HEK293 (cell line): ENCODE measurements around the gene FAM43A.

ENCODE experiments used
- CTCF ChIA-PET: fragments of 350-600 bp; formaldehyde crosslinking; extraction: SDS; loops from one replicate; lab custom pipeline; 2021; ENCODE audit warnings: antibody characterized with exemption; lab: Yijun Ruan, JAX
- POLR2A ChIA-PET: fragments of 300-600 bp; formaldehyde crosslinking; extraction: SDS; loops from one replicate; lab custom pipeline; 2020; ENCODE audit warnings: antibody characterized with exemption, inconsistent platforms; lab: Yijun Ruan, JAX
- H3K27ac ChIP-seq: fragments of 200-500 bp; sonication (Bioruptor generic); 2 replicates; pipeline ENCODE4 v1.5.1; 2014; ENCODE audit warnings: low read depth, low read length, control low read depth, inconsistent platforms; ENCODE audit errors: extremely low read depth
- H3K36me3 ChIP-seq, 2 experiments: fragments of 200-500 bp in 1 of 2; sonication (Bioruptor generic) in 1 of 2; 1 replicate in 1 of 2; 2 replicates in 1 of 2; pipeline ENCODE4 v1.5.1; 2014 to 2017; ENCODE audit warnings: inconsistent platforms in 2 of 2, low read length in 2 of 2; ENCODE audit not compliant: control insufficient read depth in 2 of 2, insufficient read depth in 1 of 2
- H3K4me1 ChIP-seq: fragments of 200-500 bp; sonication (Bioruptor generic); 2 replicates; pipeline ENCODE4 v1.5.1; 2014; ENCODE audit warnings: mild to moderate bottlenecking, low read length, inconsistent platforms; ENCODE audit not compliant: control insufficient read depth, insufficient read depth
- H3K4me3 ChIP-seq: 2 replicates; pipeline ENCODE4 v1.5.1; 2011; ENCODE audit warnings: low read depth, mild to moderate bottlenecking, control low read depth, low read length, moderate library complexity
- H3K9me3 ChIP-seq: fragments of 200-500 bp; sonication (Bioruptor generic); 2 replicates; pipeline ENCODE4 v1.5.1; 2014; ENCODE audit warnings: low read depth, low read length, inconsistent platforms; ENCODE audit not compliant: control insufficient read depth, insufficient read depth
- KLF9 ChIP-seq: fragments of 450-650 bp; formaldehyde crosslinking; IDR thresholded peaks from 2 replicates; pipeline ENCODE4 v1.5.1; 2016; ENCODE audit warnings: missing biosample characterization, missing genetic modification characterization, low read depth
- MYNN ChIP-seq: fragments of 450-650 bp; formaldehyde crosslinking; IDR thresholded peaks from 2 replicates; pipeline ENCODE4 v1.5.1; 2016; ENCODE audit warnings: missing biosample characterization, missing genetic modification characterization, borderline replicate concordance
- SETDB1 ChIP-seq: IDR thresholded peaks from one replicate; pipeline ENCODE4 v1.6.1; 2017; ENCODE audit warnings: mild to moderate bottlenecking, low read length, moderate library complexity, mixed read lengths; ENCODE audit not compliant: insufficient read length
- ZBTB6 ChIP-seq: fragments of 450-650 bp; formaldehyde crosslinking; IDR thresholded peaks from 2 replicates; pipeline ENCODE4 v1.5.1; 2017; ENCODE audit warnings: missing biosample characterization, missing genetic modification characterization
- ZFP3 ChIP-seq: fragments of 450-650 bp; formaldehyde crosslinking; IDR thresholded peaks from 2 replicates; pipeline ENCODE4 v1.5.1; 2016; ENCODE audit warnings: low read depth, missing biosample characterization, missing genetic modification characterization
- ZNF175 ChIP-seq: fragments of 450-650 bp; formaldehyde crosslinking; IDR thresholded peaks from 2 replicates; pipeline ENCODE4 v1.5.1; 2016; ENCODE audit warnings: missing biosample characterization, missing genetic modification characterization
- ZNF341 ChIP-seq: fragments of 450-650 bp; formaldehyde crosslinking; IDR thresholded peaks from 2 replicates; pipeline ENCODE4; 2016; ENCODE audit warnings: low read depth, missing biosample characterization, missing genetic modification characterization
- ZNF404 ChIP-seq: fragments of 450-650 bp; formaldehyde crosslinking; IDR thresholded peaks from 2 replicates; pipeline ENCODE4 v1.5.1; 2017; ENCODE audit warnings: missing biosample characterization, missing genetic modification characterization
- ZNF501 ChIP-seq: fragments of 450-650 bp; formaldehyde crosslinking; IDR thresholded peaks from 2 replicates; pipeline ENCODE4 v1.5.1; 2016; ENCODE audit warnings: missing biosample characterization, missing genetic modification characterization
- ZNF518A ChIP-seq: fragments of 450-650 bp; formaldehyde crosslinking; conservative IDR thresholded peaks from 2 replicates; pipeline ENCODE4 v1.5.1; 2016; ENCODE audit warnings: low read depth, missing biosample characterization, missing genetic modification characterization
- ZNF561 ChIP-seq: fragments of 450-650 bp; IDR thresholded peaks from 2 replicates; pipeline ENCODE4 v1.5.1; 2018; ENCODE audit warnings: missing biosample characterization, missing genetic modification characterization, borderline replicate concordance
- ZNF571 ChIP-seq: fragments of 450-650 bp; formaldehyde crosslinking; IDR thresholded peaks from 2 replicates; pipeline ENCODE4 v1.5.0; 2017; ENCODE audit warnings: missing biosample characterization, missing genetic modification characterization
- ZNF624 ChIP-seq: fragments of 450-650 bp; formaldehyde crosslinking; IDR thresholded peaks from 2 replicates; pipeline ENCODE4 v1.5.1; 2017; ENCODE audit warnings: missing biosample characterization, missing genetic modification characterization
- ZNF677 ChIP-seq: fragments of 450-650 bp; IDR thresholded peaks from 2 replicates; pipeline ENCODE4 v1.5.0; 2018; ENCODE audit warnings: missing biosample characterization, mild to moderate bottlenecking, missing genetic modification characterization, moderate library complexity
- ZNF792 ChIP-seq: fragments of 450-650 bp; formaldehyde crosslinking; IDR thresholded peaks from 2 replicates; pipeline ENCODE4 v1.5.1; 2016; ENCODE audit warnings: missing biosample characterization, missing genetic modification characterization
- ZSCAN16 ChIP-seq: fragments of 450-650 bp; formaldehyde crosslinking; IDR thresholded peaks from 2 replicates; pipeline ENCODE4 v1.5.1; 2016; ENCODE audit warnings: missing biosample characterization, missing genetic modification characterization
- TF ChIP-seq, protein P1 (sequence below): fragments of 450-650 bp; formaldehyde crosslinking; IDR thresholded peaks from 2 replicates; pipeline ENCODE4 v1.5.1; 2016; ENCODE audit warnings: missing biosample characterization, missing genetic modification characterization
- TF ChIP-seq, protein P2 (sequence below): fragments of 450-650 bp; formaldehyde crosslinking; IDR thresholded peaks from 2 replicates; pipeline ENCODE4 v1.5.1; 2016; ENCODE audit warnings: missing biosample characterization, missing genetic modification characterization
- TF ChIP-seq, protein P3 (sequence below): fragments of 450-650 bp; formaldehyde crosslinking; IDR thresholded peaks from 2 replicates; pipeline ENCODE4 v1.5.1; 2016; ENCODE audit warnings: missing biosample characterization, missing genetic modification characterization, borderline replicate concordance
- TF ChIP-seq, protein P4 (sequence below): fragments of 450-650 bp; formaldehyde crosslinking; IDR thresholded peaks from 2 replicates; pipeline ENCODE4 v1.5.1; 2016; ENCODE audit warnings: missing biosample characterization, missing genetic modification characterization

Gene FAM43A

GRCh38 chr3:194685065-194685717, 492 bp upstream of the FAM43A start:
- Histone ChIP-seq H3K4me1 (0 out of 2 replicates have a peak, but pooled peaks cover 4% of the 10 kb centered on the region), H3K9me3 (no peaks in the 10 kb centered on the region), H3K36me3 (peaks cover 0 to 8% of the 10 kb centered on the region in 2 experiments; a peak in 1 of 3 replicates), H3K4me3 (peak overlapping the region; percentile 59; the same call in 1 of the 2 replicates), H3K27ac (no peak overlapping the region; the same call in 1 of the 2 replicates)
- ChIA-PET CTCF (interaction anchor here (1.0 to 1.2 kb wide), 2 partner anchors 9 to 13 kb away, joined by 3 read pairs; partner anchors contain the start of gene LSG1), POLR2A (interaction anchor here (1.0 to 1.3 kb wide), 6 partner anchors 30 to 573 kb away, joined by 3 to 6 read pairs (median 4); no protein-coding TSS in a partner anchor)
- TF ChIP-seq ZSCAN16 (tag by site-specific recombination) (no peak), KLF9 (tag by site-specific recombination) (no peak), ZNF404 (tag by site-specific recombination) (no peak), ZBTB6 (no peak), ZNF561 (tag by site-specific recombination) (no peak), ZNF571 (tag by site-specific recombination) (no peak), ZFP3 (tag by site-specific recombination) (no peak), ZNF624 (tag by site-specific recombination) (no peak), ZNF792 (tag by site-specific recombination) (no peak), ZNF341 (tag by site-specific recombination) (no peak), ZNF501 (tag by site-specific recombination) (no peak), ZNF518A (no peak), MYNN (tag by site-specific recombination) (no peak), ZNF175 (tag by site-specific recombination) (no peak), SETDB1 (no peak), ZNF677 (no peak)
- TF ChIP-seq, protein P1, sequence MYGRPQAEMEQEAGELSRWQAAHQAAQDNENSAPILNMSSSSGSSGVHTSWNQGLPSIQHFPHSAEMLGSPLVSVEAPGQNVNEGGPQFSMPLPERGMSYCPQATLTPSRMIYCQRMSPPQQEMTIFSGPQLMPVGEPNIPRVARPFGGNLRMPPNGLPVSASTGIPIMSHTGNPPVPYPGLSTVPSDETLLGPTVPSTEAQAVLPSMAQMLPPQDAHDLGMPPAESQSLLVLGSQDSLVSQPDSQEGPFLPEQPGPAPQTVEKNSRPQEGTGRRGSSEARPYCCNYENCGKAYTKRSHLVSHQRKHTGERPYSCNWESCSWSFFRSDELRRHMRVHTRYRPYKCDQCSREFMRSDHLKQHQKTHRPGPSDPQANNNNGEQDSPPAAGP (tag by site-specific recombination): no peak
- TF ChIP-seq, protein P2, sequence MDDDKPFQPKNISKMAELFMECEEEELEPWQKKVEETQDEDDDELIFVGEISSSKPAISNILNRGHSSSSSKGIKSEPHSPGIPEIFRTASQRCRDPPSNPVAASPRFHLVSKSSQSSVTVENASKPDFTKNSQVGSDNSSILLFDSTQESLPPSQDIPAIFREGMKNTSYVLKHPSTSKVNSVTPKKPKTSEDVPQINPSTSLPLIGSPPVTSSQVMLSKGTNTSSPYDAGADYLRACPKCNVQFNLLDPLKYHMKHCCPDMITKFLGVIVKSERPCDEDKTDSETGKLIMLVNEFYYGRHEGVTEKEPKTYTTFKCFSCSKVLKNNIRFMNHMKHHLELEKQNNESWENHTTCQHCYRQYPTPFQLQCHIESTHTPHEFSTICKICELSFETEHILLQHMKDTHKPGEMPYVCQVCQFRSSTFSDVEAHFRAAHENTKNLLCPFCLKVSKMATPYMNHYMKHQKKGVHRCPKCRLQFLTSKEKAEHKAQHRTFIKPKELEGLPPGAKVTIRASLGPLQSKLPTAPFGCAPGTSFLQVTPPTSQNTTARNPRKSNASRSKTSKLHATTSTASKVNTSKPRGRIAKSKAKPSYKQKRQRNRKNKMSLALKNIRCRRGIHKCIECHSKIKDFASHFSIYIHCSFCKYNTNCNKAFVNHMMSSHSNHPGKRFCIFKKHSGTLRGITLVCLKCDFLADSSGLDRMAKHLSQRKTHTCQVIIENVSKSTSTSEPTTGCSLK: no peak
- TF ChIP-seq, protein P3, sequence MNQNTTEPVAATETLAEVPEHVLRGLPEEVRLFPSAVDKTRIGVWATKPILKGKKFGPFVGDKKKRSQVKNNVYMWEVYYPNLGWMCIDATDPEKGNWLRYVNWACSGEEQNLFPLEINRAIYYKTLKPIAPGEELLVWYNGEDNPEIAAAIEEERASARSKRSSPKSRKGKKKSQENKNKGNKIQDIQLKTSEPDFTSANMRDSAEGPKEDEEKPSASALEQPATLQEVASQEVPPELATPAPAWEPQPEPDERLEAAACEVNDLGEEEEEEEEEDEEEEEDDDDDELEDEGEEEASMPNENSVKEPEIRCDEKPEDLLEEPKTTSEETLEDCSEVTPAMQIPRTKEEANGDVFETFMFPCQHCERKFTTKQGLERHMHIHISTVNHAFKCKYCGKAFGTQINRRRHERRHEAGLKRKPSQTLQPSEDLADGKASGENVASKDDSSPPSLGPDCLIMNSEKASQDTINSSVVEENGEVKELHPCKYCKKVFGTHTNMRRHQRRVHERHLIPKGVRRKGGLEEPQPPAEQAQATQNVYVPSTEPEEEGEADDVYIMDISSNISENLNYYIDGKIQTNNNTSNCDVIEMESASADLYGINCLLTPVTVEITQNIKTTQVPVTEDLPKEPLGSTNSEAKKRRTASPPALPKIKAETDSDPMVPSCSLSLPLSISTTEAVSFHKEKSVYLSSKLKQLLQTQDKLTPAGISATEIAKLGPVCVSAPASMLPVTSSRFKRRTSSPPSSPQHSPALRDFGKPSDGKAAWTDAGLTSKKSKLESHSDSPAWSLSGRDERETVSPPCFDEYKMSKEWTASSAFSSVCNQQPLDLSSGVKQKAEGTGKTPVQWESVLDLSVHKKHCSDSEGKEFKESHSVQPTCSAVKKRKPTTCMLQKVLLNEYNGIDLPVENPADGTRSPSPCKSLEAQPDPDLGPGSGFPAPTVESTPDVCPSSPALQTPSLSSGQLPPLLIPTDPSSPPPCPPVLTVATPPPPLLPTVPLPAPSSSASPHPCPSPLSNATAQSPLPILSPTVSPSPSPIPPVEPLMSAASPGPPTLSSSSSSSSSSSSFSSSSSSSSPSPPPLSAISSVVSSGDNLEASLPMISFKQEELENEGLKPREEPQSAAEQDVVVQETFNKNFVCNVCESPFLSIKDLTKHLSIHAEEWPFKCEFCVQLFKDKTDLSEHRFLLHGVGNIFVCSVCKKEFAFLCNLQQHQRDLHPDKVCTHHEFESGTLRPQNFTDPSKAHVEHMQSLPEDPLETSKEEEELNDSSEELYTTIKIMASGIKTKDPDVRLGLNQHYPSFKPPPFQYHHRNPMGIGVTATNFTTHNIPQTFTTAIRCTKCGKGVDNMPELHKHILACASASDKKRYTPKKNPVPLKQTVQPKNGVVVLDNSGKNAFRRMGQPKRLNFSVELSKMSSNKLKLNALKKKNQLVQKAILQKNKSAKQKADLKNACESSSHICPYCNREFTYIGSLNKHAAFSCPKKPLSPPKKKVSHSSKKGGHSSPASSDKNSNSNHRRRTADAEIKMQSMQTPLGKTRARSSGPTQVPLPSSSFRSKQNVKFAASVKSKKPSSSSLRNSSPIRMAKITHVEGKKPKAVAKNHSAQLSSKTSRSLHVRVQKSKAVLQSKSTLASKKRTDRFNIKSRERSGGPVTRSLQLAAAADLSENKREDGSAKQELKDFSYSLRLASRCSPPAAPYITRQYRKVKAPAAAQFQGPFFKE: no peak
- TF ChIP-seq, protein P4, sequence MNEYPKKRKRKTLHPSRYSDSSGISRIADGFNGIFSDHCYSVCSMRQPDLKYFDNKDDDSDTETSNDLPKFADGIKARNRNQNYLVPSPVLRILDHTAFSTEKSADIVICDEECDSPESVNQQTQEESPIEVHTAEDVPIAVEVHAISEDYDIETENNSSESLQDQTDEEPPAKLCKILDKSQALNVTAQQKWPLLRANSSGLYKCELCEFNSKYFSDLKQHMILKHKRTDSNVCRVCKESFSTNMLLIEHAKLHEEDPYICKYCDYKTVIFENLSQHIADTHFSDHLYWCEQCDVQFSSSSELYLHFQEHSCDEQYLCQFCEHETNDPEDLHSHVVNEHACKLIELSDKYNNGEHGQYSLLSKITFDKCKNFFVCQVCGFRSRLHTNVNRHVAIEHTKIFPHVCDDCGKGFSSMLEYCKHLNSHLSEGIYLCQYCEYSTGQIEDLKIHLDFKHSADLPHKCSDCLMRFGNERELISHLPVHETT: no peak
